SK-N-MC (cell line): ENCODE results near the gene NOCT.
"Not testable (repeated sequence)": the region's sequence is repeated elsewhere in the genome, so short reads cannot be mapped to it uniquely, and the experiment has no call there.

Source experiments
- DNase-seq: peaks from one replicate; pipeline ENCODE4 v3.0.0-alpha.2; 2011; ENCODE audit warnings: low read depth, low spot score
- H3K27ac ChIP-seq: fragments of 200-600 bp; sonication (generic); 2 replicates; pipeline ENCODE4 v1.5.1; 2016; ENCODE audit warnings: mixed run types
- H3K36me3 ChIP-seq: fragments of 200-600 bp; sonication (generic); 2 replicates; pipeline ENCODE4 v1.6.1; 2017; ENCODE audit warnings: antibody characterized with exemption, low read length, mixed read lengths; ENCODE audit not compliant: insufficient read depth
- H3K4me3 ChIP-seq: fragments of 200-600 bp; sonication (generic); 2 replicates; pipeline ENCODE4 v1.5.1; 2016
- H3K9ac ChIP-seq: fragments of 200-600 bp; sonication (generic); 2 replicates; pipeline ENCODE4 v1.8.0; 2017; ENCODE audit warnings: mixed run types, mixed read lengths; ENCODE audit not compliant: insufficient read length
- H3K9me3 ChIP-seq: fragments of 200-600 bp; sonication (generic); 2 replicates; pipeline ENCODE4 v1.6.1; 2017; ENCODE audit warnings: low read depth, mild to moderate bottlenecking, antibody characterized with exemption, low read length, moderate library complexity, mixed read lengths
- EZH2 ChIP-seq: fragments of 200-600 bp; sonication (generic); IDR thresholded peaks from one replicate; pipeline ENCODE4 v1.6.1; 2017; ENCODE audit warnings: antibody characterized with exemption
- FOXP2 ChIP-seq: optimal IDR thresholded peaks from 2 replicates; pipeline ENCODE3; 2011; ENCODE audit warnings: mild to moderate bottlenecking, moderate library complexity; ENCODE audit not compliant: insufficient read depth; ENCODE audit errors: extremely low read length, control extremely low read depth
- POLR2AphosphoS5 ChIP-seq: IDR thresholded peaks from 2 replicates; pipeline ENCODE4 v1.6.1; 2012; ENCODE audit warnings: mild to moderate bottlenecking, low read depth, low read length, borderline replicate concordance

NOCT gene

GRCh38 chr4:139018501-139018900, 2.9 kb downstream of the NOCT start:
- H3K9ac ChIP-seq: no peak overlapping the region
- H3K9me3 ChIP-seq: no peaks in the 10 kb centered on the region
- peak overlapping the region; percentile 54 for H3K4me3 ChIP-seq
- H3K27ac ChIP-seq: peak overlapping the region; percentile 37; the same call in 1 of the 2 replicates
- peaks cover 6% of the 10 kb centered on the region for H3K36me3 ChIP-seq
- no peak for DNase-seq
- TF ChIP-seq POLR2AphosphoS5 (no peak), EZH2 (no peak), FOXP2 (no peak)

- H3K9me3 ChIP-seq: no peaks in the 10 kb centered on the region
- peak overlapping the region; percentile 37; the same call in 1 of the 2 replicates for H3K27ac ChIP-seq
- no peak overlapping the region for H3K9ac ChIP-seq
- peak overlapping the region; percentile 54 for H3K4me3 ChIP-seq
- peaks cover 6% of the 10 kb centered on the region for H3K36me3 ChIP-seq
- no peak for DNase-seq
- no peak for TF ChIP-seq EZH2
- TF ChIP-seq POLR2AphosphoS5: no peak
- no peak for TF ChIP-seq FOXP2
These were observed 3.6 kb downstream of the NOCT start for GRCh38 chr4:139018971-139019758.

GRCh38 chr4:139020384-139020783, 4.8 kb downstream of the NOCT start:
- Histone ChIP-seq H3K9ac (no peak overlapping the region), H3K36me3 (peaks cover 6% of the 10 kb centered on the region), H3K9me3 (no peaks in the 10 kb centered on the region), H3K27ac (no peak overlapping the region), H3K4me3 (peak overlapping the region; percentile 32; the same call in 1 of the 2 replicates)
- DNase-seq: no peak
- TF ChIP-seq EZH2 (no peak), POLR2AphosphoS5 (no peak), FOXP2 (no peak)

- not testable (repeated sequence) for H3K27ac ChIP-seq
These were observed 5.5 kb downstream of the NOCT start for GRCh38 chr4:139021071-139021470.

GRCh38 chr4:139022835-139023234, 7.3 kb downstream of the NOCT start:
- Histone ChIP-seq H3K9me3 (no peaks in the 10 kb centered on the region), H3K9ac (no peak overlapping the region), H3K36me3 (peaks cover 6% of the 10 kb centered on the region), H3K27ac (no peak overlapping the region), H3K4me3 (no peak overlapping the region)
- no peak for TF ChIP-seq POLR2AphosphoS5
- no peak for TF ChIP-seq FOXP2
- TF ChIP-seq EZH2: no peak
- DNase-seq: no peak

More at GRCh38 chr4:139021071-139021470, 5.5 kb downstream of the NOCT start:
- not testable (repeated sequence) for DNase-seq, H3K36me3 ChIP-seq, H3K9me3 ChIP-seq, H3K4me3 ChIP-seq, H3K9ac ChIP-seq

- no peak for DNase-seq
- Histone ChIP-seq H3K4me3 (no peak overlapping the region), H3K9ac (no peak overlapping the region), H3K9me3 (no peaks in the 10 kb centered on the region), H3K36me3 (peaks cover 6% of the 10 kb centered on the region), H3K27ac (no peak overlapping the region)
- TF ChIP-seq FOXP2 (no peak), EZH2 (no peak)
These were observed 9.1 kb downstream of the NOCT start for GRCh38 chr4:139024686-139025085.

GRCh38 chr4:139025841-139026240, 10.3 kb downstream of the NOCT start:
- H3K9me3 ChIP-seq: no peaks in the 10 kb centered on the region
- no peak overlapping the region for H3K4me3 ChIP-seq
- H3K36me3 ChIP-seq: peaks cover 4% of the 10 kb centered on the region
- no peak overlapping the region for H3K9ac ChIP-seq
- H3K27ac ChIP-seq: no peak overlapping the region
- TF ChIP-seq EZH2: no peak
- no peak for TF ChIP-seq FOXP2
- TF ChIP-seq POLR2AphosphoS5: no peak
- DNase-seq: no peak

GRCh38 chr4:139027776-139028175, 12.2 kb downstream of the NOCT start:
- TF ChIP-seq EZH2 (no peak), POLR2AphosphoS5 (no peak), FOXP2 (no peak)
- Histone ChIP-seq H3K36me3 (peaks cover 3% of the 10 kb centered on the region), H3K4me3 (no peak overlapping the region), H3K27ac (no peak overlapping the region), H3K9me3 (no peaks in the 10 kb centered on the region), H3K9ac (no peak overlapping the region)
- no peak for DNase-seq

GRCh38 chr4:139028191-139028661, 12.6 kb downstream of the NOCT start:
- Histone ChIP-seq H3K36me3 (peaks cover under 1% of the 10 kb centered on the region), H3K9me3 (no peaks in the 10 kb centered on the region), H3K27ac (no peak overlapping the region), H3K4me3 (no peak overlapping the region), H3K9ac (no peak overlapping the region)
- TF ChIP-seq EZH2: no peak
- no peak for TF ChIP-seq FOXP2
- no peak for TF ChIP-seq POLR2AphosphoS5
- DNase-seq: no peak

GRCh38 chr4:139029866-139030363, 14.3 kb downstream of the NOCT start:
- H3K4me3 ChIP-seq, DNase-seq, H3K9ac ChIP-seq, H3K9me3 ChIP-seq, H3K36me3 ChIP-seq, H3K27ac ChIP-seq: not testable (repeated sequence)
